ENCODE results near the gene WDR62.

The WDR62 gene

DNA sequence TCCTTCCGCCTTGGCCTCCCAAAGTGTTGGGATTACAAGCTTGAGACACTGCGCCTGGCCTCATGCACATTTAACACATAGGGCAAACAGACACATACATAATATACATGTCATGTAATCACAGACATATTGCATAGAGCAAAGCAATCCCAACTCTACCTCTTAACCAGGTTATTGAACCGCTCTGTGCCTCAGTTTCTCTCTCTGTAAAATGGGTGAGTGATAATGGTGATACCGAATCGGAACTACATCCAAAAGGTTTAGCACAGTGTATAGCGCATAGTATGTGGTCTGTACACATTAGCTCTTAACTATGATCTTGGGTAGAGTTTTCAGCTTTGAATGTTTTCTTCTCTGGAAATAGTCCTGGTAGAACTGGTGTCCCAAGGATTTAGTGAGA, 89.9 kb downstream of the WDR62 start:
- H3F3A ChIP-seq (ENCODE audit: low read depth) = no peaks in the 10 kb centered on the region
- H3K79me2 ChIP-seq (ENCODE audit: insufficient read depth, low read length) = peaks cover 20% of the 10 kb centered on the region; the same call in 1 of the 2 replicates
- H4K20me1 ChIP-seq (ENCODE audit: insufficient read depth, low read length, poor library complexity, severe bottlenecking) = peaks cover 25% of the 10 kb centered on the region
- no peak overlapping the region for H3K4me3 ChIP-seq (ENCODE audit: low read length, poor library complexity, severe bottlenecking)
- H3K9me2 ChIP-seq (replicated peaks; ENCODE audit: low read depth, low read length) = no peaks in the 10 kb centered on the region
- peaks cover 9% of the 10 kb centered on the region for H3K4me1 ChIP-seq (ENCODE audit: insufficient read depth, low read length, poor library complexity, severe bottlenecking)
- TF ChIP-seq EZH2phosphoT487 (IDR thresholded peaks at IDR 0.05; ENCODE audit: borderline replicate concordance) = no peak
- no peak for TF ChIP-seq CTCF (conservative IDR thresholded peaks at IDR 0.05; ENCODE audit: low read length)
- no peak overlapping the region for H2AFZ ChIP-seq (ENCODE audit: low read length)
- no peak overlapping the region for H3K9ac ChIP-seq (ENCODE audit: low read depth, low read length, poor library complexity, severe bottlenecking)
- H3K4me2 ChIP-seq (ENCODE audit: low read depth, low read length, poor library complexity, severe bottlenecking) = no peak overlapping the region
- H3K36me3 ChIP-seq (ENCODE audit: insufficient read depth, low read length) = peaks cover 46% of the 10 kb centered on the region
- no peaks in the 10 kb centered on the region for H3K9me3 ChIP-seq (ENCODE audit: insufficient read depth, low read depth, low read length)
- no peaks in the 10 kb centered on the region for H3K27me3 ChIP-seq (ENCODE audit: insufficient read depth, low read length, poor library complexity, severe bottlenecking)

DNA sequence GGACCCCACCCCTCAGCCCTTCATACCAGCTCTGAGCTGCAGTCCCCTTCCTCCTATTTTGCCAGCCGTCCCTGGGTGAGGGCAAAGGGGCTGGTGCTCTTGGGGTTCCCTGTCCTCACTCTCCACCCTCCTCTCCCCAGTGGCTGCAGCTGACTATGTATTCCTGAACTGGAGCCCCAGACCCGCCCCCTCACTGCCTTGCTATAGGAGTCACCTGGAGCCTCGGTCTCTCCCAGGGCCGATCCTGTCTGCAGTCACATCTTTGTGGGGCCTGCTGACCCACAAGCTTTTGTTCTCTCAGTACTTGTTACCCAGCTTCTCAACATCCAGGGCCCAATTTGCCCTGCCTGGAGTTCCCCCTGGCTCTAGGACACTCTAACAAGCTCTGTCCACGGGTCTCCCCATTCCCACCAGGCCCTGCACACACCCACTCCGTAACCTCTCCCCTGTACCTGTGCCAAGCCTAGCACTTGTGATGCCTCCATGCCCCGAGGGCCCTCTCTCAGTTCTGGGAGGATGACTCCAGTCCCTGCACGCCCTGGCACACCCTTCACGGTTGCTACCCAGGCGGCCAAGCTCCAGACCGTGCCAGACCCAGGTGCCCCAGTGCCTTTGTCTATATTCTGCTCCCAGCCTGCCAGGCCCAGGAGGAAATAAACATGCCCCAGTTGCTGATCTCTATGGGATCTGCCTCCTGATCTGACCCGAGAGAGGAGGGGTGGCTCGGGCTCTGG, 95.1 kb downstream of the WDR62 start:
- Histone ChIP-seq H3K9me3 (ENCODE audit: insufficient read depth, low read depth, low read length) (no peaks in the 10 kb centered on the region), H3K9ac (ENCODE audit: low read depth, low read length, poor library complexity, severe bottlenecking) (no peak overlapping the region)

GRCh38 chr19:36150586-36150985, 95.9 kb downstream of the WDR62 start:
- Histone ChIP-seq H3K9ac (ENCODE audit: low read depth, low read length, poor library complexity, severe bottlenecking) (no peak overlapping the region), H3K9me2 (replicated peaks; ENCODE audit: low read depth, low read length) (no peaks in the 10 kb centered on the region), H3K9me3 (ENCODE audit: insufficient read depth, low read depth, low read length) (no peaks in the 10 kb centered on the region), H3K27me3 (ENCODE audit: insufficient read depth, low read length, poor library complexity, severe bottlenecking) (no peaks in the 10 kb centered on the region), H4K20me1 (ENCODE audit: insufficient read depth, low read length, poor library complexity, severe bottlenecking) (peaks cover 3% of the 10 kb centered on the region), H3K79me2 (ENCODE audit: insufficient read depth, low read length) (no peaks in the 10 kb centered on the region), H3F3A (ENCODE audit: low read depth) (no peaks in the 10 kb centered on the region), H3K4me3 (ENCODE audit: low read length, poor library complexity, severe bottlenecking) (no peak overlapping the region), H3K4me1 (ENCODE audit: insufficient read depth, low read length, poor library complexity, severe bottlenecking) (no peaks in the 10 kb centered on the region), H3K36me3 (ENCODE audit: insufficient read depth, low read length) (peaks cover 38% of the 10 kb centered on the region; the same call in 1 of the 2 replicates), H3K4me2 (ENCODE audit: low read depth, low read length, poor library complexity, severe bottlenecking) (no peak overlapping the region), H2AFZ (ENCODE audit: low read length) (no peak overlapping the region)
- TF ChIP-seq CTCF (conservative IDR thresholded peaks at IDR 0.05; ENCODE audit: low read length) = no peak
- TF ChIP-seq EZH2phosphoT487 (IDR thresholded peaks at IDR 0.05; ENCODE audit: borderline replicate concordance) = no peak

More for the DNA sequence above, 95.1 kb downstream of the WDR62 start:
- Histone ChIP-seq H3K27me3 (ENCODE audit: insufficient read depth, low read length, poor library complexity, severe bottlenecking) (no peaks in the 10 kb centered on the region), H3K4me2 (ENCODE audit: low read depth, low read length, poor library complexity, severe bottlenecking) (no peak overlapping the region), H2AFZ (ENCODE audit: low read length) (no peak overlapping the region), H3K9me2 (replicated peaks; ENCODE audit: low read depth, low read length) (no peaks in the 10 kb centered on the region), H3K36me3 (ENCODE audit: insufficient read depth, low read length) (peaks cover 43% of the 10 kb centered on the region; the same call in 1 of the 2 replicates), H3F3A (ENCODE audit: low read depth) (no peaks in the 10 kb centered on the region), H3K4me1 (ENCODE audit: insufficient read depth, low read length, poor library complexity, severe bottlenecking) (no peaks in the 10 kb centered on the region), H4K20me1 (ENCODE audit: insufficient read depth, low read length, poor library complexity, severe bottlenecking) (peaks cover 3% of the 10 kb centered on the region), H3K4me3 (ENCODE audit: low read length, poor library complexity, severe bottlenecking) (no peak overlapping the region), H3K79me2 (ENCODE audit: insufficient read depth, low read length) (no peaks in the 10 kb centered on the region)
- TF ChIP-seq EZH2phosphoT487 (IDR thresholded peaks at IDR 0.05; ENCODE audit: borderline replicate concordance) (no peak), CTCF (conservative IDR thresholded peaks at IDR 0.05; ENCODE audit: low read length) (no peak)
